ENCODE measurements around the gene CDH23. TPM values are rescaled to one million over a fixed set of nuclear protein-coding genes. Genes with fewer than 3 reads are reported as not detected.

Gene CDH23
- total and polyA plus RNA-seq, 7 donors, result 1.00 to 3.8 (median 1.9) TPM

DNA sequence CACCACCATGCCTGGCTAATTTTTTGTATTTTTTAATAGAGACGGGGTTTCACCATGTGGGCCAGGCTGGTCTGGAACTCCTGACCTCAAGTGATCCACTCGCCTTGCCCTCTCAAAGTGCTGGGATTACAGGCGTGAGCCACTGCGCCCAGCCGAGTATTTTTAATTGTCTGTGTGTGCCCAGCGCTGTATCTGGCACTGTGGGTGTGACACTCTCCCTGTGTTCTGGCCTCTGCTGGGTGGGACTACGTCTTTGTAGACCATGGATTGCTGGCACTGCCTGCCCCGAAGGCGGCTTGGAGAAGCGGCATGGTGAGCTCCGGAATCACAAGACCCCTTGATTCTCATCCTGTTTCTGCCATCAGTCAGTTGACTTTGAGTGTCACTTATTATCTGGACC is 136.2 kb downstream of the CDH23 start:
- no peak for TF ChIP-seq CTCF (IDR thresholded peaks at IDR 0.05)
- Histone ChIP-seq H3K36me3 (ENCODE audit: insufficient read depth in 1 of 2, low read depth in 1 of 2) (no peaks in the 10 kb centered on the region), H3K27ac (no peak overlapping the region), H3K4me1 (no peaks in the 10 kb centered on the region), H3K27me3 (ENCODE audit: insufficient read depth in 3 of 3, low read length in 2 of 3) (no peaks in the 10 kb centered on the region), H3K9me3 (no peaks in the 10 kb centered on the region), H3K4me3 (no peak overlapping the region)
- 93 to 97% (median 93%) methylated on average over 11 of the region's 11 CpGs for WGBS, 3 donors
- no peak for DNase-seq
- intact Hi-C loops (cut with DNase I), result no loop called here
- no peak for ATAC-seq

GRCh38 chr10:71533936-71534335 is 137.2 kb downstream of the CDH23 start:
- Histone ChIP-seq H3K27ac (no peak overlapping the region), H3K4me1 (no peaks in the 10 kb centered on the region), H3K9me3 (no peaks in the 10 kb centered on the region), H3K36me3 (ENCODE audit: insufficient read depth in 1 of 2, low read depth in 1 of 2) (no peaks in the 10 kb centered on the region), H3K27me3 (ENCODE audit: insufficient read depth in 3 of 3, low read length in 2 of 3) (no peaks in the 10 kb centered on the region), H3K4me3 (no peak overlapping the region)
- no peak for TF ChIP-seq CTCF (IDR thresholded peaks at IDR 0.05)
- DNase-seq, result no peak
- intact Hi-C loops (cut with DNase I), result no loop called here
- WGBS, 3 donors, result 73 to 82% (median 74%) methylated on average over 7 of the region's 7 CpGs
- ATAC-seq, result no peak

DNA sequence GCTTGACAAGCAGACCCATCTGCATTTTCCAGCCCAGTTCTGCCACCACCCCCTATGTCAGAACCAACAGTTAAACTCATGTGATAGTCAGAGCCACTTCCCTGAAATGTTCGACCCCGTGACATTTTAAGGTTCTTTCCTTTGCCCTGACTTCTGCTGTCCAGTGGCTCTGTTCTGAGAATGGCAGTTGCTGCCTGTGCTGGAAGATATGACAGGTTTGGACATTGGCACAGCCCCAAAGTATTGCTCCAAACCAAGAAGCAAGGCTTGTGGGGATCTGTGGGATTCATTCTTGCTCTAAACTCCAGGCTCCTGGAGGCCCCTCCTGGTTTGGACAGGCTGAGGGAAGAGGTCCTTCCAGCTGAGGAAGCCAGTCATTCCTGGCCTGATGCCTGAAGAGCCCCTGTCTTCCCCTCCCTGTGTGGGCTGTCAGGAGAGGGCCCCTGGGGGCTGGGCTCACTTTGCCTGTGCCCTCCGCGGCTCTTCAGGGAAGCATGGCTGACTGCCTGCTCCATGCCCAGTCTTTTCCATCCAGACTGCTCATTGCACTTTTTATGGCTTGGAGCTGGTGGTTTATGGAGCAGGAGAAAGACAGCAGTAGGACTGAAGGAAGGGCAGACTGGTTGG is 138.0 kb downstream of the CDH23 start:
- ATAC-seq (no peak), DNase-seq (no peak)
- no peaks in the 10 kb centered on the region for H3K4me1 ChIP-seq
- intact Hi-C loops (cut with DNase I), result no loop called here
- 40 to 57% (median 40%) methylated on average over 4 of the region's 4 CpGs for WGBS, 3 donors
- no peaks in the 10 kb centered on the region for H3K36me3 ChIP-seq (ENCODE audit: insufficient read depth in 1 of 2, low read depth in 1 of 2)
- no peak for TF ChIP-seq CTCF (IDR thresholded peaks at IDR 0.05)
- H3K27ac ChIP-seq, result no peak overlapping the region
- H3K4me3 ChIP-seq, result no peak overlapping the region
- H3K9me3 ChIP-seq, result no peaks in the 10 kb centered on the region
- H3K27me3 ChIP-seq (ENCODE audit: insufficient read depth in 3 of 3, low read length in 2 of 3), result no peaks in the 10 kb centered on the region

- H3K27me3 ChIP-seq (ENCODE audit: insufficient read depth in 3 of 3, low read length in 2 of 3), result no peaks in the 10 kb centered on the region
- H3K4me3 ChIP-seq, result no peak overlapping the region
- H3K4me1 ChIP-seq, result no peaks in the 10 kb centered on the region
- no peak for DNase-seq
- no peak overlapping the region for H3K27ac ChIP-seq
- no peaks in the 10 kb centered on the region for H3K36me3 ChIP-seq (ENCODE audit: insufficient read depth in 1 of 2, low read depth in 1 of 2)
- no peak for ATAC-seq
- no peaks in the 10 kb centered on the region for H3K9me3 ChIP-seq
- TF ChIP-seq CTCF (IDR thresholded peaks at IDR 0.05), result no peak
- 86 to 95% (median 91%) methylated on average over 6 of the region's 6 CpGs for WGBS, 3 donors
- intact Hi-C loops (cut with DNase I), result no loop called here
Observed at GRCh38 chr10:71536332-71536731, 139.6 kb downstream of the CDH23 start.

DNA sequence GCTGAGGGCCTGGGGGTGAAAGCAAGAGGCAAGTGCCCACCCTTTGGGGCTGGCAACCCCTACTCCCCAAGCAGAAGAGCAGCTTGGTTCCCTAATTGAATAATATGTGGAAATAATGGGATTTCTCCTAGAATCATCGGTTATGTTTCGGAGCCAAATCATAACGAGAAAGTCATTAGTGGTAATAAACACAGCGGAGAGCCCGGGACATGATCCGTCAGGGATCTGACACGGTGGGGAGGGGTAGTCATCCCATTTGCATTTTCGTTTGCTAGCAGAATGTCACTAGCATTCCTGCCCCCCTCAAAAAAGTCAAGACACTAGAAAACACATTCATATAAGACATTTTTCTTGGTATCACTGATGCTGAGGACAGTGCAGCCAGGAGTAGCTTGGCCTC is 140.4 kb downstream of the CDH23 start:
- Histone ChIP-seq H3K27ac (no peak overlapping the region), H3K36me3 (ENCODE audit: insufficient read depth in 1 of 2, low read depth in 1 of 2) (no peaks in the 10 kb centered on the region), H3K4me1 (no peaks in the 10 kb centered on the region), H3K4me3 (no peak overlapping the region), H3K27me3 (ENCODE audit: insufficient read depth in 3 of 3, low read length in 2 of 3) (no peaks in the 10 kb centered on the region), H3K9me3 (no peaks in the 10 kb centered on the region)
- intact Hi-C loops (cut with DNase I), result no loop called here
- TF ChIP-seq CTCF (IDR thresholded peaks at IDR 0.05), result no peak
- WGBS, 3 donors, result 92 to 94% (median 93%) methylated on average over 8 of the region's 8 CpGs
- ATAC-seq, result no peak
- DNase-seq, result no peak

Measured in psoas muscle (tissue), 8 donors.